HCT116 (cell line): Measurements from ENCODE around the gene AQP6. TPM values are rescaled to one million over a fixed set of nuclear protein-coding genes. Genes with fewer than 3 reads are reported as not detected.

ENCODE experiments used
- ATAC-seq: fragments of 200-7000 bp; cut with Tn5 transposase; 2 replicates; pipeline ENCODE4 v1.9.1; 2020; ENCODE audit warnings: mild to moderate bottlenecking, moderate library complexity
- BruUV-seq: library from RNA; stranded (reverse); fragments of 400-500 nt; replicated peaks from 2 replicates; lab custom pipeline; 2021; lab: Mats Ljungman, UMichigan
- CTCF ChIA-PET: fragments of 300-600 bp; sonication (Branson Sonifier 250); formaldehyde crosslinking; loops from one replicate; lab custom pipeline; 2021; ENCODE audit warnings: antibody characterized with exemption; lab: Charles Lee
- POLR2A ChIA-PET: fragments of 300-600, 350-600 bp; sonication (Branson Sonifier 250); formaldehyde crosslinking; loops from one replicate; lab custom pipeline; 2021; ENCODE audit warnings: antibody characterized with exemption; lab: Charles Lee
- RAD21 ChIA-PET, 2 experiments: fragments of 300-600 bp; sonication (Branson Sonifier 250); formaldehyde crosslinking; loops; one replicate each; lab custom pipeline; 2023; ENCODE audit warnings: low total read pairs in 2 of 2; ENCODE audit not compliant: uncharacterized antibody in 2 of 2, unreplicated experiment in 2 of 2, low non-redundant PET in 1 of 2; lab: Charles Lee
- DNase-seq: peaks from one replicate; pipeline ENCODE4 v3.0.0-alpha.2; 2010; ENCODE audit warnings: low read depth, low spot score
- H2AFZ ChIP-seq: fragments of 200-600 bp; shearing (Covaris generic), sonication (generic); 2 replicates; pipeline ENCODE4 v1.6.1; 2017; ENCODE audit warnings: low read depth, mixed run types, mixed read lengths, antibody characterized with exemption, low read length; ENCODE audit not compliant: poor library complexity, severe bottlenecking
- H3K27ac ChIP-seq: 2 replicates; pipeline ENCODE4 v1.5.1; 2012; ENCODE audit warnings: low read depth, low read length
- H3K27me3 ChIP-seq: fragments of 200-600 bp; sonication (generic); 2 replicates; pipeline ENCODE4 v1.6.1; 2016; ENCODE audit warnings: mixed run types, low read length, mixed read lengths; ENCODE audit not compliant: insufficient read depth
- H3K36me3 ChIP-seq, 2 experiments: fragments of 200-500 bp in 1 of 2; fragments of 200-600 bp in 1 of 2; sonication (Bioruptor generic) in 1 of 2; sonication (generic) in 1 of 2; 2 replicates each; pipeline versions ENCODE4 v1.5.1 to v1.6.1; 2014 to 2016; ENCODE audit warnings: low read length in 2 of 2, inconsistent platforms in 1 of 2, mixed read lengths in 1 of 2, mixed run types in 1 of 2; ENCODE audit not compliant: insufficient read depth in 2 of 2, control insufficient read depth in 1 of 2
- H3K4me1 ChIP-seq, 2 experiments: fragments of 200-600 bp in 1 of 2; sonication (generic) in 1 of 2; 2 replicates each; pipeline versions ENCODE4 v1.5.1 to v1.6.1; 2012 to 2017; ENCODE audit warnings: low read length in 2 of 2, inconsistent platforms in 1 of 2, mild to moderate bottlenecking in 1 of 2, mixed read lengths in 1 of 2, mixed run types in 1 of 2, moderate library complexity in 1 of 2; ENCODE audit not compliant: insufficient read depth in 2 of 2, control insufficient read depth in 1 of 2
- H3K4me2 ChIP-seq: fragments of 200-600 bp; sonication (generic); 2 replicates; pipeline ENCODE4 v1.6.1; 2017; ENCODE audit warnings: mixed run types, low read length, mixed read lengths
- H3K4me3 ChIP-seq, 2 experiments: fragments of 200-600 bp in 1 of 2; sonication (generic) in 1 of 2; replicated peaks in 1 of 2; 2 replicates each; pipeline ENCODE4 v1.5.1; 2011 to 2016; ENCODE audit warnings: low read length in 2 of 2, control low read depth in 1 of 2, low read depth in 1 of 2, mild to moderate bottlenecking in 1 of 2, mixed read lengths in 1 of 2, mixed run types in 1 of 2
- H3K79me2 ChIP-seq: fragments of 200-600 bp; sonication (generic); 2 replicates; pipeline ENCODE4 v1.6.1; 2017; ENCODE audit warnings: mild to moderate bottlenecking, mixed run types, low read length, moderate library complexity, mixed read lengths; ENCODE audit not compliant: insufficient read depth
- H3K9ac ChIP-seq: fragments of 200-600 bp; sonication (generic); 2 replicates; pipeline ENCODE4 v1.6.1; 2016; ENCODE audit warnings: low read length, mixed read lengths
- H3K9me2 ChIP-seq: fragments of 200-600 bp; sonication (generic), shearing (Covaris generic); 2 replicates; pipeline ENCODE4 v1.6.1; 2017; ENCODE audit warnings: mixed run types, mild to moderate bottlenecking, moderate library complexity; ENCODE audit not compliant: insufficient read depth
- H3K9me3 ChIP-seq, 2 experiments: fragments of 200-500 bp in 1 of 2; fragments of 200-600 bp in 1 of 2; sonication (Bioruptor generic) in 1 of 2; sonication (generic) in 1 of 2; 2 replicates each; pipeline ENCODE4 v1.6.1; 2014 to 2017; ENCODE audit warnings: low read length in 2 of 2, mixed read lengths in 2 of 2, inconsistent platforms in 1 of 2, low read depth in 1 of 2, mild to moderate bottlenecking in 1 of 2, mixed run types in 1 of 2, moderate library complexity in 1 of 2; ENCODE audit not compliant: control insufficient read depth in 1 of 2, insufficient read depth in 1 of 2
- H4K20me1 ChIP-seq: fragments of 200-600 bp; sonication (generic), shearing (Covaris generic); 2 replicates; pipeline ENCODE4 v1.6.1; 2017; ENCODE audit warnings: mixed run types, mild to moderate bottlenecking, moderate library complexity; ENCODE audit not compliant: insufficient read depth
- ATF3 ChIP-seq: IDR thresholded peaks from 2 replicates; pipeline ENCODE4 v1.6.1; 2012
- CBX3 ChIP-seq: IDR thresholded peaks from 2 replicates; pipeline ENCODE4 v1.6.1; 2012; ENCODE audit warnings: low read depth
- CEBPB ChIP-seq: IDR thresholded peaks from 2 replicates; pipeline ENCODE4 v1.6.1; 2012; ENCODE audit warnings: low read depth
- ELF1 ChIP-seq: IDR thresholded peaks from 2 replicates; pipeline ENCODE4 v1.6.1; 2012; ENCODE audit warnings: low read depth, borderline replicate concordance
- EZH2 ChIP-seq: fragments of 200-600 bp; sonication (generic); IDR thresholded peaks from 2 replicates; pipeline ENCODE4 v1.6.1; 2017; ENCODE audit warnings: antibody characterized with exemption, mixed run types
- EZH2phosphoT487 ChIP-seq: fragments of 200-600 bp; IDR thresholded peaks from 2 replicates; pipeline ENCODE4 v1.6.1; 2018; ENCODE audit warnings: antibody characterized with exemption, borderline replicate concordance
- FOSL1 ChIP-seq: IDR thresholded peaks from 2 replicates; pipeline ENCODE4 v1.6.1; 2012; ENCODE audit warnings: low read depth
- JUND ChIP-seq: IDR thresholded peaks from 2 replicates; pipeline ENCODE4 v1.6.1; 2012
- POLR2A ChIP-seq: IDR thresholded peaks from 2 replicates; pipeline ENCODE4 v1.7.0; 2011; ENCODE audit warnings: borderline replicate concordance; ENCODE audit not compliant: insufficient read depth, insufficient read length; ENCODE audit errors: extremely low read depth
- RAD21 ChIP-seq: IDR thresholded peaks from 2 replicates; pipeline ENCODE4 v1.6.1; 2012; ENCODE audit warnings: low read depth, mild to moderate bottlenecking
- REST ChIP-seq: IDR thresholded peaks from 2 replicates; pipeline ENCODE4 v1.6.1; 2012; ENCODE audit warnings: low read depth
- SIN3A ChIP-seq: IDR thresholded peaks from 2 replicates; pipeline ENCODE4 v1.6.1; 2012; ENCODE audit warnings: low read depth
- SRF ChIP-seq: IDR thresholded peaks from 2 replicates; pipeline ENCODE4 v1.6.1; 2012; ENCODE audit warnings: low read depth
- TCF7L2 ChIP-seq: IDR thresholded peaks from 2 replicates; pipeline ENCODE4 v1.7.0; 2011; ENCODE audit warnings: borderline replicate concordance, inconsistent platforms; ENCODE audit not compliant: insufficient read depth, insufficient read length; ENCODE audit errors: extremely low read depth
- ZBTB33 ChIP-seq: IDR thresholded peaks from 2 replicates; pipeline ENCODE4 v1.6.1; 2011; ENCODE audit warnings: mild to moderate bottlenecking, low read length, moderate library complexity; ENCODE audit not compliant: insufficient replicate concordance; ENCODE audit errors: extremely low read depth
- ZFX ChIP-seq: fragments of 450-650 bp; IDR thresholded peaks from 2 replicates; pipeline ENCODE4 v1.6.1; 2017
- intact Hi-C: fragments of 100-400 bp; cut with micrococcal nuclease; formaldehyde crosslinking; loops from 2 replicates; pipeline ENCODE4 v1.10.0; 2022
- total RNA-seq: library from RNA; stranded (reverse); gene quantifications from one replicate; pipeline ENCODE4 v1.2.1, GENCODE V29; 2021; ENCODE audit not compliant: unreplicated experiment

AQP6 gene
- total RNA-seq, 1 experiment from 2014 or later, result not detected

GRCh38 chr12:50024227-50024626 lies 51.5 kb downstream of the AQP6 start:
- Histone ChIP-seq H3K79me2 (peaks cover 61% of the 10 kb centered on the region), H2AFZ (no peak overlapping the region), H3K4me2 (peak overlapping the region; percentile 68), H3K27me3 (no peaks in the 10 kb centered on the region), H3K36me3 (peaks cover 2 to 13% of the 10 kb centered on the region in 2 experiments; a peak in 2 of 4 replicates), H3K9me2 (peaks cover 3% of the 10 kb centered on the region; the same call in 1 of the 2 replicates), H4K20me1 (no peaks in the 10 kb centered on the region), H3K9me3 (no peaks in the 10 kb centered on the region), H3K4me3 (peak overlapping the region; percentile 61 to 95), H3K9ac (peak overlapping the region; percentile 98), H3K4me1 (peaks cover 11 to 20% of the 10 kb centered on the region in 2 experiments), H3K27ac (no peak overlapping the region; the same call in 1 of the 2 replicates)
- ATAC-seq (no peak), DNase-seq (no peak)
- BruUV-seq, result no TSS peak
- CTCF ChIA-PET, result interaction anchor here (1.7 kb wide), 1 partner anchor 57 kb away, joined by 4 read pairs; no protein-coding TSS in a partner anchor
- POLR2A ChIA-PET, result no interaction called here
- TF ChIP-seq ATF3 (no peak), REST (no peak), ZBTB33 (no peak), EZH2 (no peak), CEBPB (no peak), CBX3 (no peak), EZH2phosphoT487 (no peak), TCF7L2 (no peak), JUND (no peak), RAD21 (no peak), FOSL1 (no peak), ZFX (no peak), POLR2A (no peak), SIN3A (no peak), ELF1 (no peak), SRF (no peak)
- intact Hi-C loops, result no loop called here
- RAD21 ChIA-PET, result no interaction called here
